Stimulated activated CD8-positive, alpha-beta memory T cell treated with anti-CD3 and anti-CD28 coated beads, Interleukin-7, amount 100 ng/mL, for 24 hours (primary cell): ENCODE measurements around the gene CLCN4.

Experiments
- DNase-seq: peaks from one replicate; pipeline ENCODE4 v3.0.0-alpha.2; 2020; ENCODE audit warnings: low read depth

The CLCN4 gene

GRCh38 chrX:10130354-10130753, 26.4 kb upstream of the CLCN4 start:
- DNase-seq, result no peak

DNA sequence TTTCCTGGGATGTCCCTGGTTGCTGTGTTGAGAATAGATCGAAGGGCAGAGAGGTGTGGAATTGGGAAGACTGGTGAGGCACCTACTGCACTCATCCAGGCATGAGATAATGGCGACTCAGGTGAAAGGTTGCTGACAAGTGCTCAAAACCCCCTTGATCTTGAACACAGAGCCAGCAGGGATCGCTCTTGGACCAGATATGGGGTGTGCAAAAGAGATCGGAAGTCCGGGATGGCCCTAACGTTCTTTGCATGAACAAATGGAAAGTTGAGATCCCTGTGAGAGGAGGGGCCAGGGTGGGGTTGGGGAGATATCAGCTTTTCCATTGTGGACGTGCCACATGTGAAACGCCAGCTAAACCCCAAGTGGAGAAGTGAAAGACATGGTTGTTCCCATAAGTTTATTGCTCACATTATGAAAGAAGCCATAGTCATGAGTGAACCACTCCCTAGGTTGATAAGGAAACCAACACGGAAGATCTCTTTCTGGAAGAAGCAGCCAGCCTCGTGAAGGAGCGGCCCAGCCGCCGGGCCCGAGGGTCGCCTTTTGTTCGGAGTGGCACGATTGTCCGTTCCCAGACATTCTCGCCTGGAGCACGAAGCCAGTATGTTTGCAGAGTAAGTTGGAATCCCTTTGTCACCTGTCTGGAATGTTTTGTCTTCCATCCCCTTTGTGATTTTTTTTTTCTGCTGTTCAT, 22.6 kb upstream of the CLCN4 start:
- DNase-seq, result no peak

DNA sequence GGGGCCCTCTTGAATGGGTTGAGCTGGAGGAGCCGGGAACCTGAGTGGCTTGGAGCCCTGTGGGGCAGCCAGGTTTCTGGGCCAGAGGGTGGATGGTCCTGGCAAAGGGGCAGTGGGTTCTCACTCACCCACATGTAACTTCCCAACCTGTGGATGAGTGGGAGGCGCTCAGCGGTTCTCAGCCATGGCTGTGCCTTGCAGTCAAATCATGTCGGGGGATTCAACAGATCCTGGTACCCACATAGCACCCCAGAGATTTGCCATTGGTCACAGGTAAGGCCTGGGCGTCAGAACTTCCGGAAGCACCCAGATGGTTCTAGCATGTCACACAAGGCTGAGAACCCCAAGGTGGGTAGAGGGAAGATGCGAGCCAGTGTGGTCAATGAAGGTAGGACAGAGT, 21.9 kb upstream of the CLCN4 start:
- no peak for DNase-seq

- DNase-seq, result no peak
These were observed 21.0 kb upstream of the CLCN4 start for GRCh38 chrX:10135561-10136399.

DNA sequence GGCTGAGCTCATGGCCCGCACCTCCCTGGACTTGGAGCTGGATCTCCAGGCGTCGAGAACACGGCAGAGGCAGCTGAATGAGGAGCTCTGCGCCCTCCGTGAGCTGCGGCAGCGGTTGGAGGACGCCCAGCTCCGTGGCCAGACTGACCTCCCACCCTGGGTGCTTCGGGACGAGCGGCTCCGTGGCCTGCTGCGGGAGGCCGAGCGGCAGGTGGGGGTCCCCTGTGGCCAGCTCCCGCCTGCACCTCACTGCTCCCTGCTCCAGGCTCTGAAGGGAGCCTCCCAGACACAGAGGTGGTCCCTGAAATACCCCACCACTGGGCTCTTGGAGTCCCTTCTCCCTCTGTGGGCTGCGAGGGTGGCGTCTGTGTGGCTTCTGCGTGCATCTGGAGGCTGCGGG, 18.0 kb upstream of the CLCN4 start:
- no peak for DNase-seq

DNA sequence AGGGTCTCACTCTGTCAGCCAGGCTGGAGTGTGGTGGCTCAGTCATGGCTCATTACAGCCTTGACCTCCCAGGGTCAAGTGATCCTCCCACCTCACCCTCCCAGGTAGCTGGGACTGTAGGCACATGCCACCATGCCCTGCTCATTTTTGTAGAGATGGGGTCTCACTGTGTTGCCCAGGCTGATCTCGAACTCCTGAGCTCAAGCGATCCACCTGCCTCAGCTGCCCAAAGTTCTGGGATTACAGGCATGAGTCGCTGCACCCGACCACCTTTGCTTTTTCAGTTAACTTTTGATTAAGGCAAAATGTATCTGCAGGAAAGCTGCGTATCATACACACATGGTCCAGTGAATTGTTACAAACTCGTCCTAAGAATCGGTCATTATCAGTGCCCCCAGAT, 16.5 kb upstream of the CLCN4 start:
- no peak for DNase-seq

- no peak for DNase-seq
These were observed 14.7 kb upstream of the CLCN4 start for GRCh38 chrX:10142041-10142599.

GRCh38 chrX:10143071-10143983, 13.4 kb upstream of the CLCN4 start:
- no peak for DNase-seq

GRCh38 chrX:10146346-10146745, 10.4 kb upstream of the CLCN4 start:
- DNase-seq, result no peak

GRCh38 chrX:10152086-10152485, 4.7 kb upstream of the CLCN4 start:
- DNase-seq, result no peak

DNA sequence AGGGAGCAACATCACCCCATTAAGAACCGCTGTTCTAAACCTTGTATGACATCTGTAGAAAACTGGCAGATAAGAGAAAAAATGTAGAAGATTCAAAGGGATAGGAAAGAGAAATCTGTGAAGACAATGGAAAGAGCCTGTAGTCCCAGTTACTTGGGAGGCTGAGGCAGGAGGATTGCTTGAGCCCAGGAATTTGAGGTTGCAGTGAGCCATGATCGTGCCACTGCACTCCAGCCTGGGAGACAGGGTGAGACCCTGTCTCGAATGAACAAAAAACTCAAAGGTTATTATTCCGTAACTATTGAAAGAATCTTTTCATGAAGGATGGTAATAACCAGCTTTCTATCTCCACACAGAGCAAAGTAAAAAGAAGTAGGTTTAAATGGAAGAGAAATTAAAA, 1.6 kb upstream of the CLCN4 start:
- no peak for DNase-seq

GRCh38 chrX:10157032-10157341, 212 bp downstream of the CLCN4 start:
- no peak for DNase-seq

DNA sequence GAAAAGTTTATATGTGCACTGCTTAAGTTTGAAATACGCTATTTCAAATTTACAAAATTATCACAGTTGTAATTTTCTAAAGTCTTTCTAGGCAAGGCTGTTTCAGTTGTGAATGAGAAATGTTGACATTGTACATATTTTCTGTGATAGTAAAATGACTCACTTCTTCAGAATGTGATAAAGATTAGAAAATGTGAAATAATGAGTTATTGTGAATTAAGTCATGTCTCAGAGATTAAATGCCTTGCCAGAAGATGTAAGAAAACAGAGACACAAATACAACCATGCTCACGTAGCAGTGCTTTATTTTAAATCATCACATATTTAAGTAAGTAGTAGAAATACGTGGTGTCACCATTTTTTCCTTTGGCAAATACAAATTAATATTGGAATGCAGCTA, 768 bp downstream of the CLCN4 start:
- no peak for DNase-seq

GRCh38 chrX:10158279-10159144, 1.7 kb downstream of the CLCN4 start:
- DNase-seq, result no peak

DNA sequence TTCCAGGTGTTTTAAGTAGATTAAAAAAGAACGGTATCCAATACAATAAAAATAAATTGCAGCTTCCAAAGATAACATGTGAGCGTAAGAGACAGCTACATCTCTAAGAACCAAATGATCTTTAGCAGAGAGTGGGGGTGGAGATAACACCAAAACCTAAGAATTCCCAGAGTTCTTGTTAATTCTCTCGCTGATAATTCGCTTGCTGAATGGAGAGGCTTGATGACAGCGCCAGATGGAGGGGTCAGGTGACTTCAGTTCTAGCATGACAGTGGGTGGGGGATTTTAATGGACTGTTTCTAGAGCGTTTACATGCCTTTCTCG, 2.3 kb downstream of the CLCN4 start:
- no peak for DNase-seq

DNA sequence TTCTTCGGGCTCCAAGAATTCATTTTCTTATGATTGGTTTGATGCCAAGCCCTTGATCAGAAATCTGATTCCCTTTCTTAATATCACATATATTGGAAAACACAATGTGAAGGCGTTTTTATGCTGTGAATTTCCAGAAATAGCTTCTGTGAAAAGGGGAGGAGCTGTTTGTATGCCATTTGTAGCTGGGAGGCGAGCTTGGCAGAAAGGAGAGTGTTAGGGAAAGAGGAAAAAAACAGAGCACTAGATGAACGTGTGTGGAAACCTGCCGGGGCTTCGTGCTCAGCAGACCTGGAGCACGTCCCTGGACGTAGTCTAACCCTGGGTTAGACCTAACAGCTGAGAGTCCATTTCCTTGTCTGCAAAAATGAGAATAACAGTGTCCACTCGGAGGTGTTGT, 3.4 kb downstream of the CLCN4 start:
- DNase-seq, result no peak

DNA sequence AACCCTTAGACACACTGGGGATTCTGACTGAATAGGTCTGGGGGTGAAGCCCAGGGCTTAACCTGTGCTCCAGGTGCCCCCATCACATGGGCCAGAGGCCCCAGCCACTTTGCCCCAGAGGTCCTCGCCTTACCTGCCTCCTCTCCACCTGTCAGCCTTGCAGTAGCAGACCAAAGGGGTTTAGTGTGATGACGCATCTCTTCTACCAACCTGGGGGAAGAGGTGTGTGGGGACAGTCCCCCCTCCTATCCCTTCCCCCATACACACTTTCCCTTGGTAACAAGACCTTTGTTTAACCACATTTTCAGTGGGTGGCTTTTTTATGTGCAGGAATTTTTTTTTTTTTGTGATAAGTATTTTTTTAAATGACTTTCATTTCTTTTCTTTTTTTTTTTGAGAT, 6.3 kb downstream of the CLCN4 start:
- no peak for DNase-seq

DNA sequence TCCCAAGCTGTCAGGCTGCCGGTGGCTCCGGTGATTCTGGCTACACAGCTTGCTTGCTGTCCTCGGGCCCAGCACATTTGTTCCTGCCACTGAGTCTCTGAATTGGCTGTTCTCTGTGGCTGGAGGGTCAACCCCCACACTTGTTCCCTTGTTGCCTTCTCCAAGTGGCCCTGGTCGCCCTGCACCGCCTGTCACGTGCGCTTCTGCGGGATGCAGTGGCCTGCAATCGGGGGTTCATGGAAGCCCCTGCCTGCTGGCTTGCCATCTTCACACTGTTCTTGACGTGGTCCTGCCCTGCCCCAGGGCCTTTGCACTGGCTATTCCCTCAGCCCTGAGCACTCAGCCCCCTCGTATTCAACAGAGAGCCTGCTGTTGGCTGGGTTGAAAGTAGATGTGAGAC, 8.1 kb downstream of the CLCN4 start:
- DNase-seq, result no peak

DNA sequence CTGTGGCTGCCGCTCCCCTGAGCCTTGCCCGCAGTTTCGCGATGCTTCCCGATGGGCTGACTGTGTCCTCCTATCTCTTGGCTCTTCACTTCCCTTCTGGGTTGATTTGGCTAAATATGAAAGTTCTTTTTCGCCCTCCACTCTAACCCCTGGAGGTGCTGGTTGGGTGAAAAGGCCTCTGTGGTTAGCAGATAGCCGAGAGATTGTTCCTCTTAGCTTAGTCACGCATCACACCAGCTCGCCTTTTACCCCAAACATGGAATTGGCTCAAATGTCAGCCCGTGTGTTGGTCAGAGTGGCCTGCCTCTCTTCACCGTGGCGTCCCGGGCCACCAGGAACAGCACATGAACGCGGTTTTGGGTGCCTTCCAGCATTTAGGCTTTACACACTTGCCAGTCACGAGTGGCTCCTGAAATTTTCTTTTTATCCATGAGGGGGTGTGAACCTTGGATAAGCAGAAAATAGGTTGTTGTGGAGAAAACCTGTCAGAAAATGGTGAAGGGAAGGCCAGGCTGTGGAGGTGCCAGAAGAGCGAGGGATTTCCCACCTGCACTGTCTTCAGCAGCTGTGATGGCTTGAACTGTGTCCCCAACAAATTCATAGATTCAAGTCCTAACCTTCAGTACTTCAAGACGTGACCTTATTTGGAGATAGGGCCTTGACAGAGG, 8.9 kb downstream of the CLCN4 start:
- no peak for DNase-seq

GRCh38 chrX:10166248-10166716, 9.5 kb downstream of the CLCN4 start:
- no peak for DNase-seq

DNA sequence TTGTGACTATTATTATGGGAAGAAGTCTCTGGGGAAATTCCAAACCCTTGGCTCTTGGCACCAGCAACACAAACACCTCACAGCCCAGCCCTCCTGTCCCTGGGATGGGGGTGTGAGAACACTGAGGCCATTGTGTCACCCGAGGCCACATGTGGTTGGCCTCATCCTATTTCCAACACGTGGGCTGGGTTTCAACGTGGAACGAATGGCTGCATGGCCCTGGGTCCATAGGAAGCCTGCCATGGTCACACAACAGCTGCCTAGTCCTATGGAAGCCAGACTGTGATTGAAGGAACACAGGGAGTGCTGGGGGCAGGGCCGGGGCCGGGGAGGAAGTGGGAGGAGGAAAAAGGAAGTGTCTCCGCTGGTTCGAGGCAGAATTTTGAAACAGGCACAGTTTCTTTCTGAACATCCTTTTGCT, 10.0 kb downstream of the CLCN4 start:
- no peak for DNase-seq
